GM06990 (cell line): Measurements from ENCODE around the gene NDFIP1.
"Not testable (repeated sequence)": the region's sequence is repeated elsewhere in the genome, so short reads cannot be mapped to it uniquely, and the experiment has no call there.

ENCODE experiments used
- DNase-seq: peaks from one replicate; pipeline ENCODE4 v3.0.0-alpha.2; 2011; ENCODE audit not compliant: insufficient read length; ENCODE audit errors: extremely low read depth
- H3K27me3 ChIP-seq: replicated peaks from 2 replicates; pipeline ENCODE4 v1.6.0; 2011; ENCODE audit warnings: low read length; ENCODE audit not compliant: control insufficient read depth, insufficient read depth
- H3K36me3 ChIP-seq: 2 replicates; pipeline ENCODE4 v1.5.1; 2011; ENCODE audit warnings: low read length; ENCODE audit not compliant: control insufficient read depth, insufficient read depth
- H3K4me3 ChIP-seq: replicated peaks from 2 replicates; pipeline ENCODE4 v1.5.1; 2011; ENCODE audit warnings: low read depth, mild to moderate bottlenecking, control low read depth, low read length
- TF ChIP-seq, protein P1 (sequence below): IDR thresholded peaks from 2 replicates; pipeline ENCODE4 v1.5.1; 2011; ENCODE audit warnings: low read length, control low read depth, mild to moderate bottlenecking, inconsistent platforms; ENCODE audit not compliant: insufficient read depth, poor library complexity, severe bottlenecking

The NDFIP1 gene

GRCh38 chr5:142086229-142086628 is 22.4 kb upstream of the NDFIP1 start:
- TF ChIP-seq, protein P1, sequence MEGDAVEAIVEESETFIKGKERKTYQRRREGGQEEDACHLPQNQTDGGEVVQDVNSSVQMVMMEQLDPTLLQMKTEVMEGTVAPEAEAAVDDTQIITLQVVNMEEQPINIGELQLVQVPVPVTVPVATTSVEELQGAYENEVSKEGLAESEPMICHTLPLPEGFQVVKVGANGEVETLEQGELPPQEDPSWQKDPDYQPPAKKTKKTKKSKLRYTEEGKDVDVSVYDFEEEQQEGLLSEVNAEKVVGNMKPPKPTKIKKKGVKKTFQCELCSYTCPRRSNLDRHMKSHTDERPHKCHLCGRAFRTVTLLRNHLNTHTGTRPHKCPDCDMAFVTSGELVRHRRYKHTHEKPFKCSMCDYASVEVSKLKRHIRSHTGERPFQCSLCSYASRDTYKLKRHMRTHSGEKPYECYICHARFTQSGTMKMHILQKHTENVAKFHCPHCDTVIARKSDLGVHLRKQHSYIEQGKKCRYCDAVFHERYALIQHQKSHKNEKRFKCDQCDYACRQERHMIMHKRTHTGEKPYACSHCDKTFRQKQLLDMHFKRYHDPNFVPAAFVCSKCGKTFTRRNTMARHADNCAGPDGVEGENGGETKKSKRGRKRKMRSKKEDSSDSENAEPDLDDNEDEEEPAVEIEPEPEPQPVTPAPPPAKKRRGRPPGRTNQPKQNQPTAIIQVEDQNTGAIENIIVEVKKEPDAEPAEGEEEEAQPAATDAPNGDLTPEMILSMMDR: no peak
- no peak overlapping the region for H3K4me3 ChIP-seq
- H3K36me3 ChIP-seq: no peaks in the 10 kb centered on the region
- no peaks in the 10 kb centered on the region; the same call in 1 of the 2 replicates for H3K27me3 ChIP-seq
- no peak for DNase-seq

GRCh38 chr5:142086679-142087078 is 21.9 kb upstream of the NDFIP1 start:
- Histone ChIP-seq H3K36me3 (no peaks in the 10 kb centered on the region), H3K27me3 (no peaks in the 10 kb centered on the region; the same call in 1 of the 2 replicates), H3K4me3 (no peak overlapping the region)
- no peak for DNase-seq
- TF ChIP-seq, protein P1: no peak

- TF ChIP-seq, protein P1: no peak
- Histone ChIP-seq H3K36me3 (no peaks in the 10 kb centered on the region), H3K27me3 (no peaks in the 10 kb centered on the region), H3K4me3 (no peak overlapping the region)
- DNase-seq: no peak
Measured at GRCh38 chr5:142087920-142088679, 20.5 kb upstream of the NDFIP1 start.

DNA sequence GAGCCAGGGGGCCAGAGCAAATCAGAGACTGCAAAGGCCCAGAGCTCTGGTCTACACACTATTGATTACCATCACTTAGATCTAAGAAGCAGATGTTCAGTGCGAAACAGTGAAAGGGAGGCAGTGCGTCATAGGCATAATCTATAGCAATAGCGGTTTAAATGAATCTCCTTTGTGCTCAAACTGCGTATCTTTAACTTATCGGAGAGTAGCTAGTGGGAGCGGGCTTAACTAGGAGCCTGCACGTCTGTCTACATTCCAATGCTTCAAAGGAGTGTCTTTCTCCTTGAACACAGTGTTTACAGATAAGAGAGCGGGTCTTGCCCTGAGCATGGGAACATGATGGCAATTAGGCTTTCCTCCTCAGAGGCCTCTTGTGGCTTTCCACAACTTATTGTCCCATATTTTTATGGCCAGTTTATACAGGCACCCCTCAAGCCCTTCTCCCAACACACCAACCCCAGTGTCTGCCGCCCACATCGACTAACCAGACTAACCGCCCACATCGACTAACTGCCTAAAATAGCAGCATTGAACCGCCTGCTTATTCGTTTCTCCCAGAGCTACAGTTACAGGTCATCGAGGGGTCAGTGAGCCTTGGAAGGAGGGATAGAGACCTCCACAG is 19.6 kb upstream of the NDFIP1 start:
- H3K4me3 ChIP-seq, DNase-seq, H3K36me3 ChIP-seq, H3K27me3 ChIP-seq: not testable (repeated sequence)

- TF ChIP-seq, protein P1: no peak
- Histone ChIP-seq H3K36me3 (no peaks in the 10 kb centered on the region), H3K4me3 (no peak overlapping the region), H3K27me3 (no peaks in the 10 kb centered on the region)
- DNase-seq: no peak
Measured at GRCh38 chr5:142091012-142091411, 17.6 kb upstream of the NDFIP1 start.

DNA sequence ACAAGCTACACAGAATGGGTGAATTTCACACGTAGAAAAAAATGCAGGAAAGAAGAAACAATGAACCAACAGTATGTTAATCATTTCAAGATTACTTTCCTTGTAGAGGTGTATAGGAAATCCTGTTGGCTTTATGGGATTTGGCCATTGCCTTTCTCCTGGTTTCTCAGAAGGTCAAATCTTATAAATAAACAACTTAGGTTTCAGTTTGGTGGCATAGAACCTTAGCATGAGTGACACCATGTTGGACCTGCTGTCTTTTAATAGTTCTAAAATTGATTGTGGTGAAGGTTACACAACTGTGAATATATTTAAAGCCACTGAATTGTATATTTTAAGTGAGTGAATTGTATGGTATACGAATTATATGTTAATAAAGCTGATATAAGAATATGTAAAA is 16.7 kb upstream of the NDFIP1 start:
- Histone ChIP-seq H3K36me3 (no peaks in the 10 kb centered on the region), H3K4me3 (no peak overlapping the region), H3K27me3 (no peaks in the 10 kb centered on the region)
- TF ChIP-seq, protein P1: no peak
- DNase-seq: no peak
